Hippocampal formation (tissue), 2 donors: Measurements from ENCODE around the gene ARHGEF7.

Experiments
- DNase-seq, 2 donors: peaks; one replicate each; lab custom pipeline; 2025; lab: John Stamatoyannopoulos, UW

ARHGEF7 gene

DNA sequence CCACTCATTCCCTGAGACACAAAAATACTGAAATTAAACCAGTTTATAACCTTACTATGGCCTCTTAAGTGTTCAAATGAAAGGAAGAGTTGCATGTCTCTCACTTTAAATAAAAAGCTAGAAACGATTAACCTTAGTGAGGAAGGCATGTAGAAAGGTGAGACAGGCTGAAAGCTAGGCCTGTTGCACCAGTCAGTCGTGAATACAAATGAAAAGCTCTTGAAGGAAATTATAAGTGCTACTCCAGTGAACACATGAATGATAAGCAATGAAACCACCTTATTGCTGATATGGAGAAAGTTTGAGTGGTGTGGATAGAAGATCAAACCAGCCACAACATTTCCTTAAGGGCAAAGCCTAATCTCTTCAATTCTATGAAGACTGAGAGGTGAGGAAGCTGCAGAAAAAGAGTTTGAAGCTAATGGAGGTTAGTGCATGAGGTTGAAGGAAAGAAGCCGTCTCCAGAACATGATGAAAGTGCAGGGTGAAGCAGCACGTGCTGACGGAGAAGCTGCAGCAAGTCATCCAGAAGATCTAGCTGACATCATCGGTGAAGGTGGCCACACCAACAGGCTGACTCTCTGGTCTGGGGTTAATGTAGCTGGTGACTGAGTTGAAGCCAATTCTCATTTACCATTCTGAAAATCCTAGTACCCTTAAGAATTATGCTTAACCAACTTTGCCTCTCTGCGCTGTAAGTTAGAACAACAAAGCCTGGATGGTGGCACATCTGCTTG, 110.9 kb downstream of the ARHGEF7 start:
- DNase-seq, result no peak

- no peak for DNase-seq
Observed at GRCh38 chr13:111227405-111227804, 112.3 kb downstream of the ARHGEF7 start.

DNA sequence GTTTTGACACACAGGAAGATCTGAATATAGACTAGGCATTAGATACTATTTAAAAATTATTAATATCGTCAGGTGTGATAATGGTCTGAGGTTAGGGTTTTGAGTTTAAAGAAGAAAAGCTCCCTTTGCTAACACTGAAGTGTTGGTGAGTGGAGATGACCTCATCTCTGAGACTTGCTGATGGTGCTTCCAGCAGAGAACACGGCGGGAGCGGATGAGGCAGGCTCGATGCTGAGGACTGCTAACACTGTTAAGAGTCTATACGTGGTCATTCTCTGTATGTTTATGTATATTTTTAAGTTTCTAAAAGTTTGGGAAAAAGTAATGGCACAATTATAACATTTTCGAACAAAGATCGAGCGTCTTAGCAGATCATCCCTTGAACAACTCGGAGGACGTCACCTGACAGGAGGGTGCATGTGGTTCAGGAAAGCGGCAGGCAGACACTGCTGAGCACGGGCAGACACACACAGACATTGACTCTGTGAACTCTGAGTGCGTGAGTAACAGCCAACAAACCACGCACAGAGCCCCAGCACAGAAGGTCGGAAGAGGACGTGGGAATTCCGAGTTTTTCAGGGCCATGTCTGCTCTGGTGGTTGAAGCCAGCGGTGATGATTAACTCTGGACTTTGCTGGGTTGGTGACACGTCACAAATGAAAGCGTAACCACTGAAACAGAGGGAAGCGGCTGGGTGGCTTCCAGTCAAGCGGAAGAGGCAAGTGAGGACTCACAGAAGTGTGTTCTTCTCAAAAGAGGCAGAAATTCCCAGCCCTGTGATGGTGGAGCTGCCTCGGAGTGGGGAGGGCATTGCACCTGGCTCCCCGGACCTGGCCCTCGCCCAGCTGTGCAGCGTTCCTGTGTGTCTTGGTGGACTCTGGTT, 113.4 kb downstream of the ARHGEF7 start:
- no peak for DNase-seq

GRCh38 chr13:111230385-111230930, 115.3 kb downstream of the ARHGEF7 start:
- DNase-seq, result no peak

DNA sequence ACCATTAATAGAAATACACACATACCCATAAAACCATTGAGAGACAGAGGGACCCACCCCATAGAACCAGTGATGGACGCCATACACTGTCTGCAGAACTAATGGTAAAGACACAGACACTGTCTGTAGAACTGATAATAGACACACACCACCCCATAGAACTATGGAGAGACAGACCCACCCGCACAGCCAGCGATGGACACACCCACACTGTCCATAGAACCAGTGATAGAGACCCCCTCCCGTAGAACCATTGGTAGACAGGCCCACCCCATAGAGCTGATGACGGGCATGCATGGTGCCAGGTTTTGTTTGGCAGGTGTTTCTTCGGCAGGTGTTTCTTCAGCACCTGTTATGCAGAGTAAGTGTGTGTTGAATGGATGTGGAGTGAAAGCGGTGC, 117.1 kb downstream of the ARHGEF7 start:
- DNase-seq, result no peak

- DNase-seq, result no peak
Observed at GRCh38 chr13:111233080-111233479, 118.0 kb downstream of the ARHGEF7 start.

- DNase-seq, result no peak
Observed at GRCh38 chr13:111239764-111240670, 124.9 kb downstream of the ARHGEF7 start.

DNA sequence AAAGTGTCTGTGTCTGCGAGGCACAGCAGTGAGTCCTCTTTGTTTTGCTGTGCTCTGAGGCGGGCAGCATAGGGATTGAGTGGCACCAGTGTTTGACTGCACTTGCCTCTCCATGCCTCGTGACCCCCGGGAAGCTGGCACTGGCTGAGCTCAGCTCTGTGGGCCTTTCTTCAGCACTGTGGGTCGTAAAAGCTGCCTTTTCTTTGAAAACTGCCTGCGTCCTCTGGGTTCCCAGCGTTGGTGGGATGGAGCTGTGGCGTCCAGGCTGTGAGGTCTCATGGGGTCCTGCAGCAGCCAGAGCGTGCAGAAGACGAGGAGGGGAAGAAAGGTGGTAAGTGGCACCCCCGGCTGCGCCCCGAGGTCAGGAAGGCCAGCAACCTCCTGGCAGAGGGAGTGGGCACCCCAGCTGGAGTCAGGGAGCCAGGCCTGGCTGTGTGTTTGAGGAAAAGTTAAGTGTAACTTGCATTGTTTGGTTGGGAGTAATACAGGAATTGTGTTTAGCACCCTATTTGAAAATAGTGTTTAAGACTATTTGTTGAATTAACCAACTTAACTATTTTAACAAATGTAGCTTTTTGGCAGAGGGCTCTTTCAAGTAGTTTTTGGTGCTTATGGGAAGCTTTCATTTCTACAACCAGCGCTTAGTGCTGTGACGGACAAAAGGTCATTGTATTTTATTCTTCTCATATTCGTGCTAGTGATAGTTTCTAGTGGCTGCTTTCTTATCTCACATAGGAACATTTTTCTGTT, 126.1 kb downstream of the ARHGEF7 start:
- peak; percentile 94 to 95 for DNase-seq

DNA sequence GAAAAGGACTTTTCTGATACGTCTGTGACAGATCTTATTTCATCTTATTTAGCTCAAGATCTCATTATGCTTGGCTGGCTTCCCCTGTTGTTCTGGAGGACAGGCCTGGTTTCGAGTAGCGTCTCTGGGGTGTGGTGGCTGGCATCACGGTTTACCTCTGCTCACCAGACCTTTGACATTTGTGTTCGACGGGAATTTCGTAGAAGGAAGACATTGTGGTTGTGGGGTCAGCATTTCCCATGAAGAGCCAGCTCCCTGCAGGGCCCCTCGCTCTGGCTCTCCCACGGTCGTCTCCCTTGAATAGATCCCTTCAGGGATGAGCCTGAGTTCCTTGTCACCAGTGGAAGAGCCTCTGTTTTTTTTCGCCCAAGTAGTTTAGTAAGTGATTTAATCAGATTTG, 126.8 kb downstream of the ARHGEF7 start:
- peak in 1 of 2 donors; percentile 26 for DNase-seq

- no peak for DNase-seq
Observed at GRCh38 chr13:111242585-111242984, 127.5 kb downstream of the ARHGEF7 start.

DNA sequence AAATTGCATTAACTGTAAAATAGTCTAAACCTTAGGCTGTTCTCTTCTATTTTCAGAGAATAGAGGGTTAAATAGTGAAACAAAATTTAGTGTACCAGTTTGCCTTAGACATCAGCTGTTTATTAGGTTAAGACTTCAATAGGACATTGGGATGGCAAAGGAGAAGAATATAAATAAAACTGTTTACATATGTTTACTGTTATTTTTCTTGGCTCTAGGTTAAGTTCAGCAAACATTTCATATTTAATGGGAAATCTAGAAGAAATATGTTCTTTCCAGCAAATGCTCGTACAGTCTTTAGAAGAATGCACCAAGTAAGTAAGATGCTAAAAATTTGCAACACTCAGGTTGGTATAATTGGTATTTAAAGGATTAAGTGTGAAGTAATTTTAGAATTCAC, 128.9 kb downstream of the ARHGEF7 start:
- DNase-seq, result no peak

DNA sequence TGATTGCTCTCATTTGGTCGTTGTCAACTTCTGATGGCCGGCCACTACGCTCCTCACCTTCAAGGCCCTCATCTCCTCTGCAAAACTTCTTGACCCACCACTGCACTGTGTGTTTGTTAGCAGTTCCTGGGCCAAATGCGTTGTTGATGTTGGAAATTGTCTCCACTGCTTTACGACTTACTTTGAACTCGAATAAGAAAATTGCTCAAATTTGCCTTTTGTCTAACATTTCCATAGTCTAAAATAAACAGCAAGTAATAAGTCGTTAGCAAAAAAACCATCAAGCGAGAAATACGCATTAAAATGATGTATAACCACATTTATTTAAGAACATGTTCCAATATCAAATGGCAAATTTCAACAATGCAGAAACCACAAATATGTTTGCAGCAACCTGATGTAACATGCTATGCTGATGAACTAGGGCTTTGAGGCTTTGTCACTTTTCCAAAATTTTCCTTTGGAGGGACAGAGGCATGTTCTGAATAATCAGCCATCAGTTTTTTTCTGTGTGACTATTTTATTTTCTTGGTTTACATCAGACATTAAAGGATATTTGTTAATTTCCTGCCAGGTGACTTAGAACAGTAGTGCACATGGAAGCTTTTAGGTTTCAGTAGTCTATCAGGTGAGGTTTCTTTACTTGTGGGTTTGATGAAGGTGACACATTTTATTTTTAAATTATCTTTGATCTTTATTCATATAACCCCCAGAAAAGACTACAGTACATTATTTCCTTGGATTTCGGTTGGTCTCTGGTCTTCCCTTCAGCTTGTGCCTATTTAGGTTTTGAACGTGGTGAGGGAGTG, 130.7 kb downstream of the ARHGEF7 start:
- no peak for DNase-seq

DNA sequence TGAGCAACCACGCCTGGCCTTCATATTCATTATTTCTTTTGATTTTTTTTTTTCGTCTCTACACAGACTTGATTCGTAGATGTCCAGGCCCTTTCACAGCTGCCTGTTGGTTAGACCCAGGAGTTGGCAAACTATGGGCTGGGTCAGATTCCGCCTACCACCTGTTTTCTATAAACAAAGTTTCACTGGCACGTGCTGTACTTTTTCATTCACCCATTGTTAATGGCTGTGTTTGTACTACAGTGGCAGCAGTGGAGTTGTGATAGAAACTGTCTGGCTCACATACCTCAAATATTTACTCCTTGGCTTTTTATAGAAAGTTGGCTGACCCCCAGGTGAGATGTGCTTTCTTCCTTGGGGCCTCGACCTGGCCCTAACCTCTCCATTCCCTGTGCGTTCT, 132.4 kb downstream of the ARHGEF7 start:
- no peak for DNase-seq

- DNase-seq, result no peak
Observed at GRCh38 chr13:111248822-111249221, 133.7 kb downstream of the ARHGEF7 start.

GRCh38 chr13:111249637-111250360, 134.7 kb downstream of the ARHGEF7 start:
- peak in 1 of 2 donors; percentile 33 for DNase-seq

GRCh38 chr13:111251646-111252445, 136.7 kb downstream of the ARHGEF7 start:
- DNase-seq, result no peak

DNA sequence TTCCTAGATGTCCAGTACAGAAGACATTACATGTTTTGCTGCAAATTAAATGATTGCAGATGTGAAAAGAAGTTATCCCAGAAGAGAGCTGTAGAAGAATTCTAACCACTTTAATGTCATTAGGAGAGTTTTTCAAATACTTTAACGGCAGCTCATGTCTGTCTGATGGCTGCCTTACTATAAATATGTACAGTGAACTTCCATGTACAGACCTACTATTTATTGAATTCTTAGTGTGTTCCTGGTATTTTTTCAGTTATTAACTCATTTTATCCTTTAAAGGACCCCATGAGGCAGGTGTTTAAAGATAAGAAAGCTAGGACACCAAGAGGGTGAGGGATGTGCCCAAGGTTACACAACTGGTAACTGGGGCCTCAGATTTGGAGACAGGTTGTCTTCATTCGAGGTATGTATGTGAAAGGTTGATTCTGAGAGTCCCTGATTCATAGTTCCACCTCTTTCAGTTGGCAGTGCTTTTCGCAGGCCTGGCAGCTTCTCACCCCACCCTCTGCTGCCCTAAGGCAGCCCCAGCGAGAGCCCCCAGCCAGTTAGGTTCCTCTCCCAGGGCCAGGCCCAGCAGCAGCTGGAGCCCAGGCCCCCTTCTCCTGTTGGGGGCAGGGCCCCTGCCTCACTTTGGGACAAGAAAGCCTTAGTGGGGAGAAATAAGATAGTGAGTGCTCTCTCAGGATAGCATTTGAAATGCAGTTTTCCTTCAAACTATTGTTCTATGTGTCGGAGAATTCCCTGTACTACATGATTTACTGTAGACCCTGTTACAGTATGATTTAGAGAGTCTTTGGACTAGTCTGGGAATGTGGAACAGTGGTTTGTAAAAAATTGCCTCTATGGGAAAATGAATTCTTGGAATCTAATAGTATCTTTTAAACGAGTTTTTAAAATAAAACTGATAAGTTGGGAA, 137.6 kb downstream of the ARHGEF7 start:
- no peak for DNase-seq
